Stimulated activated naive CD8-positive, alpha-beta T cell treated with anti-CD3 and anti-CD28 coated beads, Interleukin-15, Interleukin-2, amounts not matched to agents 100 U/mL and 50 U/mL, for 24 hours (primary cell): ENCODE measurements around the gene TOP2B.

Experiments used
- ATAC-seq: fragments of 150-1000 bp; cut with Tn5 transposase; one replicate; pipeline ENCODE4 v1.10.0; 2021
- DNase-seq: peaks from one replicate; pipeline ENCODE4 v3.0.0; 2021

Gene TOP2B, protein sequence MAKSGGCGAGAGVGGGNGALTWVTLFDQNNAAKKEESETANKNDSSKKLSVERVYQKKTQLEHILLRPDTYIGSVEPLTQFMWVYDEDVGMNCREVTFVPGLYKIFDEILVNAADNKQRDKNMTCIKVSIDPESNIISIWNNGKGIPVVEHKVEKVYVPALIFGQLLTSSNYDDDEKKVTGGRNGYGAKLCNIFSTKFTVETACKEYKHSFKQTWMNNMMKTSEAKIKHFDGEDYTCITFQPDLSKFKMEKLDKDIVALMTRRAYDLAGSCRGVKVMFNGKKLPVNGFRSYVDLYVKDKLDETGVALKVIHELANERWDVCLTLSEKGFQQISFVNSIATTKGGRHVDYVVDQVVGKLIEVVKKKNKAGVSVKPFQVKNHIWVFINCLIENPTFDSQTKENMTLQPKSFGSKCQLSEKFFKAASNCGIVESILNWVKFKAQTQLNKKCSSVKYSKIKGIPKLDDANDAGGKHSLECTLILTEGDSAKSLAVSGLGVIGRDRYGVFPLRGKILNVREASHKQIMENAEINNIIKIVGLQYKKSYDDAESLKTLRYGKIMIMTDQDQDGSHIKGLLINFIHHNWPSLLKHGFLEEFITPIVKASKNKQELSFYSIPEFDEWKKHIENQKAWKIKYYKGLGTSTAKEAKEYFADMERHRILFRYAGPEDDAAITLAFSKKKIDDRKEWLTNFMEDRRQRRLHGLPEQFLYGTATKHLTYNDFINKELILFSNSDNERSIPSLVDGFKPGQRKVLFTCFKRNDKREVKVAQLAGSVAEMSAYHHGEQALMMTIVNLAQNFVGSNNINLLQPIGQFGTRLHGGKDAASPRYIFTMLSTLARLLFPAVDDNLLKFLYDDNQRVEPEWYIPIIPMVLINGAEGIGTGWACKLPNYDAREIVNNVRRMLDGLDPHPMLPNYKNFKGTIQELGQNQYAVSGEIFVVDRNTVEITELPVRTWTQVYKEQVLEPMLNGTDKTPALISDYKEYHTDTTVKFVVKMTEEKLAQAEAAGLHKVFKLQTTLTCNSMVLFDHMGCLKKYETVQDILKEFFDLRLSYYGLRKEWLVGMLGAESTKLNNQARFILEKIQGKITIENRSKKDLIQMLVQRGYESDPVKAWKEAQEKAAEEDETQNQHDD (N-terminal part only)

DNA sequence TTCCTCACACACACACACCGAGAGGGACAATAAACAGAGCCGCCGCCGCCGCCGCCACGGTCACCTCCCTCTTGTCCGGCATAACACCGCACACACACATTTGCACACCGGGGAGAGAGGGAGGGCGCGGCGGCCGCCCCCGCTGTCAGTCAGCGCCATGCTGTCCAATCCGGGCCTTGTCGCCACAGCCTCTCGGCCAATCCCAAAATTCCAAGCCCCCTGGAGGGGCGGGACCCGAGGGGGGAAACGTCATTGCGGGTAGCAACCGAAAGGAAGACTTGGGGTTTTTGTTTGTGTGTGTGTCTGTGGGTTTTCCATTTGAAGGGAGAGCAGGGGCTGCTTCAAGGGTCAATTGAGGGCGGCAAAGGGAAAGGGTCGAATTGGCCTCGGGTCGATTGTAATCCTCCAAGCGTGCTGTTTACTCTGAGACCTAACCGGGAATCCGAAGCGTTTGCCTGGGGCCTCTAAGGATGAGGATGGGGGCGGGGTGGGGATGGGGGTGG is at the start of gene TOP2B:
Gene TOP2B, minus strand, starts transcription at position 96 of the 503 bp plus-strand sequence. CDS start 610 bp downstream, outside the sequence.
- DNase-seq = peak; percentile 93
- peak; percentile 95 for ATAC-seq

DNA sequence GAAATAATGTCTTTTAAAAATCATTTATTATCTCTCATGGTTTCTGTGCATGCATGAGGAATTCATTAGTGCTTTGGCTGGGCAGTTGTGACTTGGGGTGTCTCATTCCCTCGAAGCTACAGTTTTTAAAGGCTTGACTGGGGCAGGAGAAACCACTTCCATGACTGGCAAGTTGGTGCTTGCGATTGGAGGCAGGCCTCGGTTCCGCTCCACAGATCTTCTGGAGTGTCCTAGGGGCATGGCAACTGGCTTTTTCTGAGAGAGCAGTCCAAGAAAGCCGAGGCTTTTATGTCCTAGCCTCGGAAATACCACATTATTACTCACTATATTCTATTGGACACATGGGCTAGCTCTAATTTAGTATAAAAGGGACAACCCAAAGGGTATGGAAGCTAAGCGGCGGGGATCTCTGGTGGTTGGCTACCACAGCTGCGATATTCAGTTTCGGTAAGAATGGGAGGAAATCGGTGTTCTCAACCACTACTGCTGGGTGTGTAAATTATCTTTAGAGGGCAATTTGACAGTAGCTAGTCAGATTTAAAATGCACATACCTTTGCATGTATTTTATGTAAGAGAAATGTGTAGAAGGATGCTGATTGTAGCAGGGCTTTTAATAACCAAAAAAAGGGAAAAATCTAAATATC is 48.8 kb upstream of the TOP2B start:
- no peak for DNase-seq
- no peak for ATAC-seq

DNA sequence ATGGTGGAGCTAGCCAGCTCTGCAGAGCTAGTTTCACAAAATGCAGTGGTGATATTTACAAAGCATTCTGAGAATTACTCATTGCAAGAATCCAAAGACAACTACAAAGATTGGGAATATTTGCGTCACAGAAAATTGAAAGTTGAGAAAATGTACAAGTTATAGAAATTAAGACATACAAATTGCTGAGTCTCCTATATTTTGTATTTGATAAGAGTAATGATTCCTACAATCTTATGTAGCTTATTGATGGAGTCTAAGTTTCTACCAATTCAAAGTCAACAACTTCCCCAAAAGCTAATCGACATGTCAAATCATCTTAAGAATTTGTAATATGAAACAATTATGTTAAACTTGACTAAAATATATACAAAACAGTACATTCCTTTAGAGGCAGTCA is 46.4 kb upstream of the TOP2B start:
- DNase-seq (no peak), ATAC-seq (no peak)

DNA sequence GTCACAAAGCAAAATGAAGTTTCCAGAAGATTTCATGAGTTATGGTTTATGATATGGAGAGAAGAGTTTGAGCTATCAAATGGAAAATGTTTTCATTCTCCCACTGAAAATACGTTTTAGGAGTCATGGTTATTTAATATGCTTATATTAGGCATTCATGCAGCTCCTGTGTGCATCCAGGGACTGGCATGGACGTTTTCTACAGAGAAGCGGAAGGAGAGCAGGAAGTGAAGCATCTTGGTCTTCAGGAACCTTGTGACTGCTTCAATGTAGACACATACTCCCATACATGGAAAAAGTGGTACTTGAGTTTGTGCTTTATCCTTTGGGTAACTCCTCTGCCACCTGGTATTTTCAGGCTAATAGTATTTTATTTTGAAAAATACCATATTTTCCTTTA is 43.3 kb upstream of the TOP2B start:
- no peak for DNase-seq
- ATAC-seq = no peak

GRCh38 chr3:25707268-25707926 is 42.7 kb upstream of the TOP2B start:
- DNase-seq (no peak), ATAC-seq (no peak)

DNA sequence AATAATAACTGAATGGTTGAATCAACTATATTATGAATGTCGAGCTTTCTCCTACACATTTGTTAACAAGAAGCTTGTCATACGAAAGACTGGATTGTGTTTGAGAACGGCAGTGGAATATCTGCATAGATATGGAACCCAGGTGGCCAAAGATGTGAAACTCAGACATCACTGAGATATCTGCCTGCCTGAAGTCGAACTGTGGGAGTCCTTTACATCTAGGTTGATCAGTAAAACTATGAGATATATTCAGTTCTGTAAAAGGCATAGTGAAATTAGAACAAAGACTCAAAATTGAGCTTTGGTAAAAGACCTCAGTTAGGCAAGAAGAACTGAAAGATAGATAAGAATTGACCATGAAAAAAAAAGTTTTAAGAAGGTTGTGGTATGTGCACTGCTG is 41.5 kb upstream of the TOP2B start:
- DNase-seq (no peak), ATAC-seq (no peak)

DNA sequence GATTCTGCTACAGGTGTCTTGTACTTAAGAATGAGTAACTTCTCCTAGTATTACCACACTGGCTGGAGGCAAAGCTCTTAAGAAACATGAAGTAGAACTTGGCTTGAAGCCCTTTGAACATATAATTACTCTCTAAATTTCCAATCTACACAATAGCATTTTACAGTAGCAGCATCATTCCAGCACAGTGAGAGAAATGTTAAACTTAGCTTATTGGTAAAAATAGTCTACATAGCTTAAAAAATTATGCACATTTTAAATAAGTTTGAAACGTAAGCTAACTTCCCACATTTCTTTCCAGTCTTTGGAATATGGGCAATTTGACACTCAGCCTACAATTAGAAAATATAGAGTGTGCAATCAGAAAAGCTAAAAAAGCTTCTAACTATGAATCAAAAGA is 32.8 kb upstream of the TOP2B start:
- ATAC-seq = no peak
- DNase-seq = no peak

DNA sequence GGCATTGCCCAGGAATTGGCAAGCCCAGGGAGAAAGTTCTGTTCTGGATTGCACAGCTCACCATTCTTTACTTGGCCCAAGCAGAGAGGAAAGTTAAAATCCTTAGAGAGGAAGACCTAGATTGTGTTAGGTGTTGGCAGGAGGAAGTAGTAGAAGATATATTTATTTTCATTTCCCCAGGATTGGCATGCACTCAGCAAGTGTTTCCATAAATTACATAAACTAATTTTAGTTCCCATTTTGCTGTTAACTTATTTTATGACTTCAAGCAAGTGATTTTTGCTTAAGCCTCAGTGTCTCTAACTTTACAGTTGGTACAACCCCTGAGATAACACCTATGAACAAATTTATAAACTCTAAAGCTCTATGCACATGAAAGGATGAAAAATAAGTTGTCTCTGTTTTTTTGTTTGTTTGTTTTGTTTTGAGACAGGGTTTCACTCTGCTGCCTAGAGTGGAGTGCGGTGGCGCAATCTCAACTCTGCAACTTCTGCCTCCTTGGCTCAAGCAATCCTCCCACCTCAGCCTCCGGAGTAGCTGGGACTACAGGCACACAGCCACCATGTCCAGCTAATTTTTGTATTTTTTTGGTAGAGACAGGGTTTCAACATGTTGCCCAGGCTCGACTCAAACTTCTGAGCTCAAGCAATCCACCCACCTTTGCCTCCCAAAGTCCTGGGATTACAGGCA is 31.2 kb upstream of the TOP2B start:
- no peak for ATAC-seq
- no peak for DNase-seq

DNA sequence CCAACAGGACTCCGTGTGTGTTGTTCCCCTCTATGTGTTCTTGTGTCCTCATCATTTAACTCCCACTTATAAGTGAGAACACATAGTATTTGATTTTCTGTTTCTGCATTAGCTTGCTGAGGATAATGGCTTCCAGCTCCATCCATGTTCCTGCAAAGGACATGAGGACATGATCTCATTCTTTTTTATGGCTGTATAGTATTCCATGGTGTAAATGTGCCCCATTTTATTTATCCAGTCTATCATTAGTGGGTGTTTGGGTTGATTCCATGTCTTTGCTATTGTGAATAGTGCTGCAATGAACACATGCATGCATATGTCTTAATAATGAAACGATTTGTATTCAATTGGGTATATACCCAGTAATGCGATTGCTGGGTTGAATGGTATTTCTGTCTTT is 28.5 kb upstream of the TOP2B start:
- DNase-seq (no peak), ATAC-seq (no peak)

DNA sequence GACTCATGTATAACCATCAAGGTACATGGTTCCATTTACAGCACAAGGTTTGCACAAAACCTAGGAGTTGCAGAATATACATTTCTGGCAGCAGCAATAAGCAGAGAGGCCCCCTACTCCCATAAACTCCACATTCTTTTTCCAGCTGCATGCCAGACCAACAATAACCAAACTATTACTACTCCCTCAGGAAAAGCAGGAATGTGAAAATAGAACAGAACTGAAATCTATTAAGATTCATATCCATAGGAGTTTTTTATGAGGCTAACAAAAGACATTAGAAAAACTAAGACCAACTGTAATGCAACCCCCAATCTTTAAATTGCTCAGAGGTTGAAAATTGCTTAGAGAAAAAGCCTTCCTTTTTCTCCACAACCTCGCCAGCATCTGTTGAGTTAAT is 27.6 kb upstream of the TOP2B start:
- DNase-seq (no peak), ATAC-seq (no peak)

GRCh38 chr3:25690768-25691533 is 26.2 kb upstream of the TOP2B start:
- DNase-seq = no peak
- ATAC-seq = no peak

- DNase-seq (no peak), ATAC-seq (no peak)
Observed at GRCh38 chr3:25689226-25689625, 24.5 kb upstream of the TOP2B start.

DNA sequence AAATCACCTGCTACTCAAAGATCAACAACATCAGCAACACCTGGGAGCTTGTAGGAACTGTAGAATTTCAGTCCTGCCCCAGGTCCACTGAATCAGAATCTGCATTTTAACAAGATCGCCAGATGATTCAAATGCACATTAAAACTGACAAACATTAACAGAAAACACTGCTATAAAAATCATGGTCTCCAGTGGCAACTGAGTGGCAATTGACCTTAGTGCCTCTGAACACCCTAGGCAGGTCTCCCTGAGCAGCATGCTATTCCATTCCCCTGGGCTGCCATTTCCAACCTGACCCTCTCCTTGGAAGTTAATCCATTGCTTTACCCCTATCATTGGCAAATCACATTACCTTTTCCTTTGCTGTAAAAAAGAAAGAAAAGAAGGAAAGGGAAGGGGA is 23.0 kb upstream of the TOP2B start:
- DNase-seq = no peak
- ATAC-seq = no peak

- ATAC-seq (no peak), DNase-seq (no peak)
Observed at GRCh38 chr3:25686766-25687165, 22.1 kb upstream of the TOP2B start.

DNA sequence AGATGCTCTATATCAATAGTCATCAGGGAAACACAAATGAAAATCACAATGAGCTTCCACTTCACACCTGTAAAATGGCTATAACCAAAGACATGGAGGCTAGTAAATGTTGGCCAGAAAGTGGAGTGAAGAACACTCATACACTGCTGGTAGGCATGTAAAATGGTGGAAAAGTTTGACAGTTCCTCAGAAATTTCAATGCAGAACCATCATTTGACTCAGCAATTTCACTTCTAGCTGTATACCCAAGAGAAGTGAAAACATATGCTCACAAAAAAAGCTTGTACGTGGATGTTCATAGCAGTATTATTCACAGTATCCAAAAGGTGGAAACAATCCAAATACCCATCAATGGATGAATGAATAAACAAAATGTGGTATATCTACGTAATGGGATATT is 19.2 kb upstream of the TOP2B start:
- DNase-seq (no peak), ATAC-seq (no peak)

DNA sequence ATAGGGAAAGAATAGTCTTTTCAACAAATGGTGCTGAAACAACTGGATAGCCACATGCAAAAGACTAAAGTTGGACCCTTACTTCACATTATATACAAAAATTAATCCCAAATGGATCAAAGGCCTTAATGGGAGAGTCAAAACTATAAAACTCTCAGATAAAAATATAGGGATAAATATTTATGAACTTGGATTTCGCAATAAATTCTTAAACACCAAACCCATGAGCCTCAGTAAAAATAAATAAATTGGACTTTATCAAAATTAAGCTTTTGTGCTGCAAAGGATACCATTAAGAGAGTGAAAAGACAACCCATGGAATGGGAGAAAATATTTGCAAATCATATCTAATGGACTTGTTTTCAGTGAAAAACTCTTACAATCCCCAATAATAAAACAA is 18.7 kb upstream of the TOP2B start:
- ATAC-seq (no peak), DNase-seq (no peak)

GRCh38 chr3:25679642-25680302 is 15.1 kb upstream of the TOP2B start:
- ATAC-seq = no peak
- no peak for DNase-seq

DNA sequence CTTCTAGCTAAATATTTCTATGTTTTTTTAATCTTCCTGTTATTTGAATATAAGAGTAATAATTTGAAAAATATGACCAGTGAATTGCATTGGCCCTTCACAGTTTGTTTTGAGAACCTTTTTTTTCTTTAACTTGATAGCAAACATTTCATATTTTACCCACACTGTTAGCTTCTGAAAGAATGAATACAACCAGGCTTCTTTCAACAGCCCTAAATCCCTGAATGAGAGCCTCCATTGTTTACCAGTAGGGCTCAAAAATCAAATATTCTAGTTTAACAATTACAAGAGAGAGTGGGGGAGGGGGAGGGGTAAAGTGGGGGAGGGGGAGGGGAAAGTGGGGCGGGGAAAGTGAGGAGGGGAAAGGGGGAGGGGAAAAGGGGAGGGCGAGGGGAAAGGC is 14.5 kb upstream of the TOP2B start:
- no peak for ATAC-seq
- DNase-seq = no peak

- ATAC-seq (no peak), DNase-seq (no peak)
Observed at GRCh38 chr3:25678581-25678980, 13.9 kb upstream of the TOP2B start.

DNA sequence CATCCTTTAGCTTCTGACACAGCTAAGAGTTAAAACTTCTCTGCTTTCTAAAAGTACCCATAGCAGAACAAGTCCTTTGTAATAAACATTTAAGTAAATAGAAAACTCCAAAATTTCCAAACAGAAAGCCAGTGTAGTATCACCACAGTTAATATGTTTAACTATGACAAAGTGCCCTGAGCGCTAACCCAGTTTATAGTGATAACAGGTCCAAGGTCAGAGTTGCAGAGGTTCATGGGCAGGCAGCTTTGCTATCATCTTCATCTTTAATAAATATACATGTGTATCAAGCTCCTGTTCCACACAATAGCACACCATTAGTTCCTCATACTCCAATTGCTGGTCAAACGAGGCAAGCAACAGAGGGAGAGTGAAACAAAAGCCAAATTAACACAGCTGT is 12.4 kb upstream of the TOP2B start:
- no peak for DNase-seq
- ATAC-seq = no peak
